Adrenal gland (tissue), 12 donors: ENCODE measurements around the gene MARK3. TPM values are rescaled to one million over a fixed set of nuclear protein-coding genes. Genes with fewer than 3 reads are reported as not detected.

ENCODE experiments used
- DNase-seq, 7 donors: peaks; one replicate each; pipeline ENCODE4 v3.0.0-alpha.2; 2019 to 2020
- H3K27ac ChIP-seq, 5 donors: fragments of 200-600 bp; sonication (generic) in 4 of 5; 1 replicate in 3 of 5; 2 replicates in 2 of 5; pipeline versions ENCODE4 v1.5.1 to v1.8.0; 2016 to 2020; ENCODE audit warnings: mild to moderate bottlenecking in 1 of 5
- H3K27me3 ChIP-seq: fragments of 200-600 bp; 2 replicates; pipeline ENCODE4 v1.8.0; 2021
- H3K36me3 ChIP-seq, 2 donors: fragments of 200-600 bp; replicated peaks in 1 of 2; 1 replicate in 1 of 2; 2 replicates in 1 of 2; pipeline versions ENCODE4 v1.5.1 to v1.8.0; 2018 to 2022
- H3K4me1 ChIP-seq, 2 donors: fragments of 200-600 bp; replicated peaks in 1 of 2; 1 replicate in 1 of 2; 2 replicates in 1 of 2; pipeline versions ENCODE4 v1.5.1 to v1.8.0; 2018 to 2021
- H3K4me3 ChIP-seq, 4 donors: fragments of 200-600 bp; sonication (generic) in 3 of 4; one replicate each; pipeline ENCODE4 v1.5.1; 2016 to 2018
- H3K9me3 ChIP-seq, 3 donors: fragments of 200-600 bp; sonication (generic) in 1 of 3; replicated peaks in 1 of 3; 1 replicate in 2 of 3; 2 replicates in 1 of 3; pipeline versions ENCODE4 v1.5.1 to v1.8.0; 2016 to 2021
- CTCF ChIP-seq, 6 experiments: fragments of 450-650 bp in 4 of 6; fragments of 200-600 bp in 2 of 6; sonication (generic) in 1 of 6; IDR thresholded peaks; 1 replicate in 5 of 6; 2 replicates in 1 of 6; pipeline versions ENCODE4 v1.5.1 to v1.8.0; 2016 to 2021; ENCODE audit warnings: antibody characterized with exemption in 6 of 6, mild to moderate bottlenecking in 2 of 6, moderate library complexity in 1 of 6
- POLR2A ChIP-seq, 2 donors: fragments of 450-650 bp; IDR thresholded peaks; one replicate each; pipeline ENCODE4 v1.6.1; 2017; ENCODE audit warnings: antibody characterized with exemption in 2 of 2, mild to moderate bottlenecking in 2 of 2, moderate library complexity in 1 of 2
- WGBS, 4 donors: extraction: QIAGEN DNeasy Blood & Tissue Kit in 2 of 4; methylation state at CpG; one replicate each; pipeline versions ENCODE4 v1.1.5 to v1.1.7; 2013 to 2017; 5-methylcytosine and 5-hydroxymethylcytosine counted together
- intact Hi-C, 2 donors: fragments of 100-400 bp; cut with DNase I; formaldehyde crosslinking; loops; one replicate each; pipeline versions ENCODE4 v1.14.1 to v1.15.0; 2022 to 2023
- polyA plus RNA-seq, 3 donors: library from polyadenylated mRNA; stranded (reverse); fragments of 200-250 nt in 2 of 3; fragments of 350-450 nt in 1 of 3; fragmentation: Illumina TruSeq in 1 of 3; extraction: RNeasy Lipid Tissue Mini Kit (QIAGEN cat#74804) in 1 of 3; gene quantifications; one replicate each; pipeline ENCODE4 v1.2.3, GENCODE V29; 2013 to 2014
- total RNA-seq, 9 donors: library from RNA; depleted of rRNA in 4 of 9; stranded (reverse); fragments of >200 nt in 4 of 9; fragments of 120-200 nt in 1 of 9; fragmentation: NEBNext Ultra II Directional in 1 of 9; extraction: Animal tissue kit (Norgen Biotek cat#: 25700) in 1 of 9; gene quantifications; one replicate each; pipeline versions ENCODE4 v1.1.0 to v1.2.4, GENCODE V29; 2013 to 2023
- donor health status: healthy with polysubstance abuse.
- donor health status: Bipolar disorder and iron deficiency.
- donor health status: DM: yes; HTN: yes; CAD: no.
- donor health status: DM: no; HTN: no; CAD: no.
- donor health status: DM: no; HTN: no; CAD: no.
- donor health status: DM: yes; HTN: yes; CAD: no.

The MARK3 gene
- total and polyA plus RNA-seq, 12 donors = 73.1 to 233 (median 94.6) TPM

GRCh38 chr14:103430358-103430757, 45.1 kb downstream of the MARK3 start:
- Histone ChIP-seq H3K27ac (no peak overlapping the region), H3K4me1 (peaks cover 23 to 55% of the 10 kb centered on the region in 2 donors), H3K9me3 (no peaks in the 10 kb centered on the region), H3K4me3 (no peak overlapping the region), H3K27me3 (no peaks in the 10 kb centered on the region), H3K36me3 (peaks cover 0 to 5% of the 10 kb centered on the region in 2 donors)
- intact Hi-C loops = loop anchor here in 1 of 2 donors (10.0 kb wide), 1 partner anchor 64 kb away; no protein-coding TSS in a partner anchor
- TF ChIP-seq CTCF (IDR thresholded peaks at IDR 0.05) (no peak), POLR2A (IDR thresholded peaks at IDR 0.05) (no peak)
- no peak for DNase-seq
- WGBS, 4 donors = 64 to 77% (median 70%) methylated on average over 3 of the region's 3 CpGs

- H3K4me3 ChIP-seq = no peak overlapping the region
- no peaks in the 10 kb centered on the region for H3K9me3 ChIP-seq
- peaks cover 0 to 5% of the 10 kb centered on the region in 2 donors for H3K36me3 ChIP-seq
- no peaks in the 10 kb centered on the region for H3K27me3 ChIP-seq
- intact Hi-C loops = loop anchor here in 1 of 2 donors (10.0 kb wide), 1 partner anchor 62 kb away; no protein-coding TSS in a partner anchor
- H3K27ac ChIP-seq = no peak overlapping the region
- no peak for TF ChIP-seq POLR2A (IDR thresholded peaks at IDR 0.05)
- no peak for TF ChIP-seq CTCF (IDR thresholded peaks at IDR 0.05)
- no peak for DNase-seq
- H3K4me1 ChIP-seq = peaks cover 11 to 32% of the 10 kb centered on the region in 2 donors
- WGBS, 4 donors = 89 to 95% (median 95%) methylated on average over 4 of the region's 4 CpGs
These were observed 47.4 kb downstream of the MARK3 start for GRCh38 chr14:103432627-103433026.

GRCh38 chr14:103433916-103434563, 48.8 kb downstream of the MARK3 start:
- 88 to 97% (median 91%) methylated on average over 10 of the region's 10 CpGs for WGBS, 4 donors
- Histone ChIP-seq H3K9me3 (no peaks in the 10 kb centered on the region), H3K27ac (no peak overlapping the region), H3K4me3 (no peak overlapping the region), H3K27me3 (no peaks in the 10 kb centered on the region), H3K4me1 (peaks cover 0 to 18% of the 10 kb centered on the region in 2 donors), H3K36me3 (peaks cover 0 to 5% of the 10 kb centered on the region in 2 donors)
- TF ChIP-seq CTCF (IDR thresholded peaks at IDR 0.05) = no peak
- no peak for TF ChIP-seq POLR2A (IDR thresholded peaks at IDR 0.05)
- DNase-seq = no peak
- intact Hi-C loops = loop anchor here in 1 of 2 donors (10.0 kb wide), 1 partner anchor 61 kb away; no protein-coding TSS in a partner anchor

GRCh38 chr14:103434868-103435442, 49.7 kb downstream of the MARK3 start:
- intact Hi-C loops = loop anchor here in 1 of 2 donors (10.0 kb wide), 1 partner anchor 60 kb away; no protein-coding TSS in a partner anchor
- 81 to 90% (median 89%) methylated on average over 6 of the region's 6 CpGs for WGBS, 4 donors
- Histone ChIP-seq H3K4me3 (no peak overlapping the region), H3K27me3 (no peaks in the 10 kb centered on the region), H3K36me3 (peaks cover 0 to 10% of the 10 kb centered on the region in 2 donors), H3K4me1 (peaks cover 0 to 9% of the 10 kb centered on the region in 2 donors), H3K9me3 (no peaks in the 10 kb centered on the region), H3K27ac (no peak overlapping the region)
- TF ChIP-seq POLR2A (IDR thresholded peaks at IDR 0.05) = no peak
- TF ChIP-seq CTCF (IDR thresholded peaks at IDR 0.05) = no peak
- DNase-seq = no peak
